PFSK-1 (cell line): Measurements from ENCODE around the gene FGGY.

Source experiments
- POLR2AphosphoS5 ChIP-seq: IDR thresholded peaks from 2 replicates; pipeline ENCODE4 v1.6.1; 2012; ENCODE audit warnings: low read depth, mild to moderate bottlenecking, control low read depth, low read length, moderate library complexity
- TF ChIP-seq, protein P1 (sequence below), 2 experiments: IDR thresholded peaks; 2 replicates each; pipeline versions ENCODE4 v1.6.1 to v1.8.0; 2011 to 2012; ENCODE audit warnings: low read depth in 2 of 2, low read length in 2 of 2, control low read depth in 1 of 2, inconsistent platforms in 1 of 2, mild to moderate bottlenecking in 1 of 2, moderate library complexity in 1 of 2; ENCODE audit not compliant: insufficient read depth in 1 of 2

GRCh38 chr1:59504276-59504675 is 207.4 kb downstream of the FGGY start:
- no peak for TF ChIP-seq POLR2AphosphoS5
- TF ChIP-seq, protein P1, sequence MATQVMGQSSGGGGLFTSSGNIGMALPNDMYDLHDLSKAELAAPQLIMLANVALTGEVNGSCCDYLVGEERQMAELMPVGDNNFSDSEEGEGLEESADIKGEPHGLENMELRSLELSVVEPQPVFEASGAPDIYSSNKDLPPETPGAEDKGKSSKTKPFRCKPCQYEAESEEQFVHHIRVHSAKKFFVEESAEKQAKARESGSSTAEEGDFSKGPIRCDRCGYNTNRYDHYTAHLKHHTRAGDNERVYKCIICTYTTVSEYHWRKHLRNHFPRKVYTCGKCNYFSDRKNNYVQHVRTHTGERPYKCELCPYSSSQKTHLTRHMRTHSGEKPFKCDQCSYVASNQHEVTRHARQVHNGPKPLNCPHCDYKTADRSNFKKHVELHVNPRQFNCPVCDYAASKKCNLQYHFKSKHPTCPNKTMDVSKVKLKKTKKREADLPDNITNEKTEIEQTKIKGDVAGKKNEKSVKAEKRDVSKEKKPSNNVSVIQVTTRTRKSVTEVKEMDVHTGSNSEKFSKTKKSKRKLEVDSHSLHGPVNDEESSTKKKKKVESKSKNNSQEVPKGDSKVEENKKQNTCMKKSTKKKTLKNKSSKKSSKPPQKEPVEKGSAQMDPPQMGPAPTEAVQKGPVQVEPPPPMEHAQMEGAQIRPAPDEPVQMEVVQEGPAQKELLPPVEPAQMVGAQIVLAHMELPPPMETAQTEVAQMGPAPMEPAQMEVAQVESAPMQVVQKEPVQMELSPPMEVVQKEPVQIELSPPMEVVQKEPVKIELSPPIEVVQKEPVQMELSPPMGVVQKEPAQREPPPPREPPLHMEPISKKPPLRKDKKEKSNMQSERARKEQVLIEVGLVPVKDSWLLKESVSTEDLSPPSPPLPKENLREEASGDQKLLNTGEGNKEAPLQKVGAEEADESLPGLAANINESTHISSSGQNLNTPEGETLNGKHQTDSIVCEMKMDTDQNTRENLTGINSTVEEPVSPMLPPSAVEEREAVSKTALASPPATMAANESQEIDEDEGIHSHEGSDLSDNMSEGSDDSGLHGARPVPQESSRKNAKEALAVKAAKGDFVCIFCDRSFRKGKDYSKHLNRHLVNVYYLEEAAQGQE (IDR thresholded peaks at IDR 0.05; ENCODE audit: insufficient read depth in 1 of 2, low read depth in 2 of 2, low read length in 2 of 2) = no peak
